ENCODE results near the gene TMEM174.

- TF ChIP-seq CTCF (conservative IDR thresholded peaks at IDR 0.05; ENCODE audit: low read length) (no peak), EZH2phosphoT487 (IDR thresholded peaks at IDR 0.05; ENCODE audit: borderline replicate concordance, low read depth, low read length) (no peak)
Observed at GRCh38 chr5:73222173-73222572, 49.2 kb downstream of the TMEM174 start.

All from OCI-LY7 (cell line).